Renal cortex interstitium (tissue), 11 donors: ENCODE results near the gene HAND2. TPM values are rescaled to one million over a fixed set of nuclear protein-coding genes. Genes with fewer than 3 reads are reported as not detected.

Experiments
- DNase-seq, 11 donors: peaks; one replicate each; pipeline ENCODE4 v3.0.0-alpha.2; 2013; ENCODE audit warnings: low read depth in 9 of 11, low spot score in 4 of 11; ENCODE audit errors: extremely low read depth in 1 of 11
- polyA plus RNA-seq, 3 donors: library from polyadenylated mRNA; unstranded; fragments of 120-200 nt; gene quantifications; one replicate each; pipeline ENCODE4 v1.2.1, GENCODE V29; 2013; ENCODE audit not compliant: insufficient read length in 3 of 3

The HAND2 gene
- polyA plus RNA-seq, 3 donors = not detected

DNA sequence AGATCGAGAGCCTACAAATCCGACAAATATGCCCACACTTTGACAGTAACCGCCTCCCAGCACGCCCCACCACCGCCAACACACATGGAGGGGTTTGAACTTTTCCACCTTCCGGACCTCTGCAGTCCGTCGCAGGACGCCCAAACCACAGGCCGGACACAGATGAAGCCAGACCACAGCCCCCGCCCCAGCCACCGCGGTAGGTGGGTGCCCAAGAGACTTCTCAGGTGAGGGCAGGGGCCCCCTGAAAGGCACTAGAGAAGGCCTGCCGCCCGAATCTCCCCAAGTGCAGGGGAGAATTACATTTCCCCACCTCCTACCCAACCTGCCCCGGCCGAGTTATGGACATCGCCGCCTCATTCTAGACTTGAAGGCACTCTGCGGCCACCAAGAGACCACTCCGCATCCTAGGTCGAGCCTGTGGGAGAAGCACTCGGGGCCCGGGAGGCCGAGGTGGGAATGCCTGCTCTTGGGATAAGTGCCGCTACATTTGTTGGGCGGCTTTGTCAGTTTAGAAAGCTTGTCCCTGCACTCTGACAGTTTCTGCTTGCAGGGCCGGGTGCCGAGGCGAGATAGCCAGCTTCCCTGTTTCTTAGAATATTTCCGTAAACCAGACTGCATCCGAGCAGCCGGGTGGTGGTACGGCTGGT is 21.5 kb downstream of the HAND2 start:
- DNase-seq = no peak

DNA sequence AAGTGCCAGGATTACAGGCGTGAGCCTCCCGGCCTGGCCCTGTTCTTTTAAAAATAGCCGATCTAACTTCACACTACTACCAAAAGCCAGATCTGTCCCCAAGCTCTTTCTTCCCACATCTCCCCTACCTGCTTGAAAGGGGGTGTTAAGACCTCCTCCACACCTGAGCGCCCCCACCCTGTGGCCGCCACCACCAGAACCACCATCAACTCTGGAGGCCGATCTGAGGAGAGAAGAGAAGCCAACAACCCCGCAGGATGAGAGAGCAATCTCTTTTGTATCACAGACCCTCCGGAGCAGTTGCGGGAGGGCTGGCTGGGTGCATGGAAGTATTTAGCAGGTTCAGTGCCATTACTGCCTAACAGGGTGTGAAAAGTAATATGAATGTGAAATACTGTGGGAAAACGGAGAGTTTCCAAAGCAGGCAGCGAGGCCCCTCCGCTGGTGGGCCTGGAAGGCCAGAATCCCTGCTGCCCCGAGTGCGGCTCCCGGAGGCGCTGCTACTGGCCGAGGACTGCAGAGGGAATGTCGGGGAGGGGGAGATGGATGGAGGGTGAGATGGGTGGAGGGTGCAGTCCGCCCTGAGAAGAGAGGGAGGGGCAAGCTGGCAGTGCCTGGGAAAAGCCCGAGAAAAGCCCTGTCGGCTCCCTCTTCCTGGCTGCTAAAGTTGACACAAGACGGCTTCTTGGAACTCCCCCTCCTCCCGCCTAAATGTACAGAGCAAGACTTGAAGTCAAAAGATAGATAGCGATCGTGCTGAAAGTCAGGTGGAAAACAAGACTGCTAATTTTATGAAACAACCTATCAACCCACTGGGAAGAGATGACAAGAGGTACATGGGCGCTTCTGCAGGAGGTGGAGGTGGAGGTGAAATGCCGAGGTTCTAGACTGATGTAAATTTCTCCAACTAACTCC is 22.3 kb downstream of the HAND2 start:
- DNase-seq = no peak

DNA sequence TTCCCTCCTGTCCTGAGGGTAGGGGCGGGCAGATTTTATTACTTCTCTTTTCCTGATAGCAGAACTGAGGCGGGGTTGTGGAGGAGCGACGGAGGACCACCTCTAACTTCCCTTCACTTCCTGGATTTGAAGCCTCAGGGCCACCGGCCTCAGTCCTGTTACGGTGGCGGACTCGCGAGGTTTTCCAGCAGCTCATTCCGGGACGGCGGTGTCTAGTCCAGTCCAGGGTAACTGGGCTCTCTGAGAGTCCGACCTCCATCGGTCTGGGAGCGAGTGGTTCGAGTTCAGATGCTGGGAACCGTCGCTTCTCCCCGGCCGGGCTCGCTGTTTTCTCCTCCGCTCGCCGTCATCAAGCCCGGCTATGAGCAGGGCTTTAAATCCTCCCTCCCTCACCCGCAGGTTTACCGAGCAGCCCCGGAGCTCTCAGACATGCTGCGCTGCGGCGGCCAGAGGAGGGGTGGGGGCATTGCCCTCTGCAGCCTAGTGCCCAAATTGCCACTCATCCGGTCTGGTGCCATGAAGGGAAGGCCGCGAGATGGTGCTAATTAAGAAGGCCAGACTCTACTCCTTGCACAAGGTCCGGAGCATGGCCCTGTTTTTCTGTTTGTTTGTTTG is 23.3 kb downstream of the HAND2 start:
- no peak for DNase-seq

DNA sequence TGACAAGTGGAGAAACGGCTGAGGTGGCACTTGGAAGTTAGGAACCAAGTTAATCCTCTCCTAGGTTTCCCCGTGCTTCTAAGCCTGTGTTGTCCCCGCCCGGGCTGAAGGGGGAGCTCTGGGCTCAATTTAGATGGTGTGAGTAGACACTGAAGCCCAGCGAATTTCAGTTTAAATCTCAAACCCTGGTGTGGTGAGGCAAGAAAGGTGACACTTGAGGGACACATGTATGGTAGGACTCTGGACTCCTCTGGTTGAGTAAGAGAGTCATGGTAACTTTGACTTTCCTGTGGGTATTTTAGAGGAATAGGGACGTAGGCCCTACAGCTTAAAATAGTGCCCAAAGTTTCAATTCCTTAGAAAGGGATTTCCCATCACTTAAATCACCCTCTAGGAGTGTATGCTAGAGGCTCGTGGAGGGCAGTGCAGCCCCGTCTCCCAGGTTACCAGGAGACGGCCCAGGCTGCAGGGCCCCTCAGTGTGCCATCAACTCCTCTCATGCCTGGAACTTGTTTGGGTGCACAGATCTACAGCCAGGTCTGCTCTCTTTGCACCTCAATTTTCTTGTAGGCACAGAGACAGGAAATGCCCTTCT is 24.0 kb downstream of the HAND2 start:
- DNase-seq = no peak

DNA sequence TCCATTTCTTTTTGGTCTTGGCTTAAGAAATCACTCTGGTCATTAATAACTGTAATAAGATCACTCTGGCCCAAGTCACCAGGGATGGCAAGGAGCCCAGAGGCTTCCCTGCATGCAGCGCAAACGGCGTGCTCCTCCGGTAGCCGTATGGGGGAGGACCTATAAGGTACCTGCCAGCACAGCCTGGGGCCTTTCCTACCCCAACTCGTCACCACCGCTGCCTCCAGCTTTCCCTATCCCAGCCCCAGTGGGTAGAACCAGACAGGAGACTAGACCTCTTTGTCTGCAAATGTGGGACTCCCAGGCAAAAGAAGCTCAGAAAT is 25.9 kb downstream of the HAND2 start:
- no peak for DNase-seq

DNA sequence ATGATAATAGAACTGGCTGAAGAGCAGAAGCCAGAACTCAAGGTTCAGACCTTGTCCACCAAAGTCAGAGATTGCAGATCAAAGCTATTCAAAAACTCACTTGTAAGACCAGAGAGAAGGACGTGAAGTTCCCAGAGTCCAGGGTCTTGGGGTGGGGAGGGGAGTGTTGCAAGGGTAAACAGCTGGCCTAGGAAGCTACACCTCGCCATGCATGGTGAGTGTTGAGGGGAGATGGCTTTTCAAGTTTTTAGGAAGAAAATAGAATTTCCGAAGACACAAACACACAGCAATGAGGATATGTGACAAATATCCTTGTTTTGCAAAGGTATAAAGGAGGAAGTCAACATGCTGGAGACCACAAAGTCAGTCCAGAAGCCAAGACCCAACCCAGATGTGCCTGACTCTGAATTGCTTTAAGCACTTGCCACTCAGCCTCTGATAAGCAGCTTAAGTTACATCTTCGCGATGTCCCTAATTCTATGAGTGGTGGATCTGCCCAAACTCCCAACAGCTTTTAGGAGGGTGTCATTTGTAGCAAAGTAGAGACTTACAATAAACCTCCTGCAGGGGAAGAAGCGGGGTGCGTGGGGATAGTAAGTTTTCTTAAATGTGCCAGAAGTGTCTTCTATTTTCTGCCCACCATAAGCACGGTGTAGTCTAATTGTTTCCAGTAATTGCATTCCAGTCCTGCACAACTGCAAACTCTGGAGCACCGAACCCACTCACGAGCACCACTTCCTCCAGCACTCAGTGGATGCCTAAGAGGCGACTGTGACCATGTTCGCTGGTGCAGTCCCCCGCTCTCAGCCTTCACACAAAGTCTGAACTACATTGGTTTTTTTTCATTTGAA is 26.5 kb downstream of the HAND2 start:
- DNase-seq = no peak

DNA sequence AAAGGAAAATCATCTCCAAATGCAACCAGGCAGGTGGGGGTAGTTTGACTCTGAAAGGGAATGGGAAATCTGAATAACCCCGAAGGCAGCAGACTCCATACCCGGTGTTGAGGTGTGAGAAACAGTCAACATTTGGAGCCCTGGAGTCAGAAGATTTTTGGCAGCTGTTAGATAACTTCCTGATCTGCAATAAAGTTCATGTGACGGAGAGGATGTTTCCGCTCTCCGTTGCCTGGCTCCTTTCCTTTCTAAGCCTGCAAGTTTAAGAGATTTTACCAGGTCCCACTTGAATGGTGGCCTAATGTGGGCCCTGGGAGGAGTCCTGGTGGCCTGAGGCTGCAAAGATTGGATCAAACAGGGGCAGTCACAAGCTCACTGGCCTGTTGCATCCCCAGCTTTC is 27.7 kb downstream of the HAND2 start:
- no peak for DNase-seq

DNA sequence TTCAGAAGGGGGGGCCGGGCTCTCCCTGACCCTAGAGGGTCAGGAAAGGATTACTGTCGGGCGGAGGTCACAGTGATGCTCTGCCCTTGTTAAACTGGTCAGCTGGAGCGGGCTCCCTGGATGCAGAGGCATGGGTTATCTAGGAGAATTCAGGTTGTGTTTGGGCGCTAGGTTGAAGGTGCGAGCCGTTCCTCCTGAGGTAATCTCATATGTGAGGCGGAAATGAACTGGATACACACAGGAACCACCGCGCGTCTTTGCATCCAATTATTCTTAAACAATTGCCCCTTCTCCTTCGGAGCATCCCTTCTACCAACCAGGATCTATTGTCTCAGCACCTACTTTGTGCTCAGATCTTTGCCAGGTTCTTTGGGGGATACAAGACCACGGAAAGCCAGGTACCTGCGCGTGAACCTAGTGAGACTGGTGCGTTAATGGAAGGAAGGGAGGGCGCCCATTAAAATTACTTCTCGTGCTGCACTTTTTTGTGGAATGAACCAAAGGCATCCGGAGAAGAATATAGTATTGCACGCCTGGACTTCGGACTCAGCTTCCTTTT is 28.4 kb downstream of the HAND2 start:
- no peak for DNase-seq

DNA sequence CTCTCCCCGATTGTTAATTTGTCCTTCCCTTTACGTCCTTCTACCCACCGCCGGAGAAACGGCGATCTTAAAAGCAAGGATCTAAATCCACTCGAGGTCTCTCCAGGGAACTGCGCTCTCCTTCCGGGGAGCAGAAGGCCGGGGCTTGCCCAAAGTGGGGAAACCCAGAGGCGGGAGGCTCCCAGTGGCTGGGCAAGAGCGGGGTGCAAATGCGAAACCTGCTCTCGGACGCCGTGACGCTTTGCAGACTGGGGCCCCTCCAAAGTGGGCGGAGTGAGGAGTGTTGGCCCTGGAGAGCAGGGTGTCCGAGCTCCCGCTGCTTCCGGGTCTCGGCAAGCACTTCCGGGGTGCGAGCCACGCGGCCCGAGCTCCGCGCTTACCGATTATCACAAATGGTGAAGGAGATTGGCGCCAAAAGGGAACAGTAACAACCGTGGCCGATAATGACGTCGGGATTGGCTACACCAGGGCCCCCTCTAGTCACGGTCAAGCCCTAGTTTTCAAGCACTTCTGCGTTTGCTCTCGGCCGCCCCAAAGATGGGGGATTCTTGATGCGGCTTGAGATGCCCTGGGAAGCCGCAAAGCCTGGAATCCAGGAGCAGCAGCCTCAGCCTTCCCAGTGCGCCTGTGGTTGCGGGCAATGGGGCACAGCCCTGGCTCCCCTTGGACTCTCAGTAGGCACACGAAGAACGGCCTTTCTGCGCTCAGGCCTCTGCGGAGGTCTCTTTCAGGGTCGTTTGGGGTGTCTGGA is 29.0 kb downstream of the HAND2 start:
- no peak for DNase-seq

DNA sequence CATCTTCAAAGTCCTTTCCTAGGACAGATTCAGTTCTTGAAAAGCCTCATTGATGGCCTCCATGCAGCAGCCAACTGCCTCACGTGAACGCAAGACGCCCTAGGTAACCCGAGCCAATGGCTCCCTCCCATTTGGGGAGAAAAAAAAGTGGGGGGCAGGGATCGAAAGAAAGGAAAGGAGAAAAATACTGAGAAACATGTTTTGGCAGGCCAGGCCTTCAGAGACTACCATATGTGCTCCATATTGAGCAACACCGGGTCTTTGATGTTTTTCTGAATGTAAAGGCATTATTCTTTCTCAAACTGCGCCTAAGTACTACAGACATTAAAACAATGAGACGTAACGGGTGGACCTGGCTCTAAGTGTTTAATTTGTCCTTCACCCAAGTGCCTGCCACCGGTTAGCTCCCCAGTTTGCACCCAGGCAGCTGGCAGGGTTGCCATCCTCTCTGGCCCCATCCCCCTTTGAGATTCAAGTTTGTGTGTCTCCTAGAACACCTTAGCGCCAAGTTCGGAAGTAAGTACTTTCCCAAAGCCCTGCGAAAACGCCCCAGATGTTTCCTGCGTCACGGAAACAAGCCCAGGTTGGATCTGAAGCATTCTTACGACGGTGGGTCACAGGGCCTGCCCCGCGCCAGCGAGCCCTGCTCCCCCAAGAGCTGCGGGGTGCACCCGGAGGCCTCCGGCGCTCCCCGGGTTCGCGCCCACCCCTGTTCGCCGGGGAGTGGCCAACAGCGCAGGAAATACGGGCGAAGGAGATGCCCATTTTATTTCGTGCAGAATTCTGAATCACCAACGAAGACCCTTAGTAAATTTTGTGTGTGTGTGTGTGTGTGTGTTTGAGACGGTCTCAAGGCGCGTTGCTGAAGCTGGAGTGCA is 30.1 kb downstream of the HAND2 start:
- no peak for DNase-seq

DNA sequence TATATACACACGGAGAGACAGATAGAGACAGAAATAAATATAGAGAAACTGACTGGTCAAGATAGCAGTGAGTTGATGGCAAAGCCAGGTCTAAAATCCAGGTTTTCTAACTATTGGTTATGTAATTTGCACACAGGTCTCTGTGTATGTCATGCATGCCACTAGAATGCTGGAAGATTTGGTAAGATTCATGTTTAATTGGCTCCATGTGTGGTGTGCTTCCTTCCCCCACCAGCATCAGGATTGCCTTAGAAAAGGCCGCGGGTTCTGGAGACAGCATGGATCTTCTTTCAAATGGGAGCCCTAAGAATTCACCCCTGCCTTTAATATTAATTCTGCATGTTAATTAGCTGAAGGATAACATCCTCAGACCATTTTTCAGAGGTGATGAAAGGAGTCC is 31.3 kb downstream of the HAND2 start:
- DNase-seq = no peak

DNA sequence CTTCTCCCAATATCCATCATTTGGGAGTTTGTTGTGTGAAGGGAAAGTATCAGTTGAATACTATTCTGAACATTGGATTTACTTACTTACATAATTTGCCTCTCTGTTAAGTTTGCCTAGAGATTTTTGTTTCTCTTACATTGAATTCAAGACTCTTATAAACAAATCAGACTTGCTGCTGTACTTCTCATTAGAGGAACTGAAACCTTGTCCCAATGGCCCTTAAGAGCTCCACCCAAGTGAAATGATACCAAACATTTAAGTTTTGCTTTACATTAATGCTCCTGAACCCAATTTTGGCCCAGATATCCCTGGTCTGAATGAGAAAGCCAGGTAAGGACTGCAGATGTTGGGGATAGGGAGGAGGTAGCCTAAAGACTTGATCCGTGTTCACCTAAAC is 32.0 kb downstream of the HAND2 start:
- DNase-seq = no peak

DNA sequence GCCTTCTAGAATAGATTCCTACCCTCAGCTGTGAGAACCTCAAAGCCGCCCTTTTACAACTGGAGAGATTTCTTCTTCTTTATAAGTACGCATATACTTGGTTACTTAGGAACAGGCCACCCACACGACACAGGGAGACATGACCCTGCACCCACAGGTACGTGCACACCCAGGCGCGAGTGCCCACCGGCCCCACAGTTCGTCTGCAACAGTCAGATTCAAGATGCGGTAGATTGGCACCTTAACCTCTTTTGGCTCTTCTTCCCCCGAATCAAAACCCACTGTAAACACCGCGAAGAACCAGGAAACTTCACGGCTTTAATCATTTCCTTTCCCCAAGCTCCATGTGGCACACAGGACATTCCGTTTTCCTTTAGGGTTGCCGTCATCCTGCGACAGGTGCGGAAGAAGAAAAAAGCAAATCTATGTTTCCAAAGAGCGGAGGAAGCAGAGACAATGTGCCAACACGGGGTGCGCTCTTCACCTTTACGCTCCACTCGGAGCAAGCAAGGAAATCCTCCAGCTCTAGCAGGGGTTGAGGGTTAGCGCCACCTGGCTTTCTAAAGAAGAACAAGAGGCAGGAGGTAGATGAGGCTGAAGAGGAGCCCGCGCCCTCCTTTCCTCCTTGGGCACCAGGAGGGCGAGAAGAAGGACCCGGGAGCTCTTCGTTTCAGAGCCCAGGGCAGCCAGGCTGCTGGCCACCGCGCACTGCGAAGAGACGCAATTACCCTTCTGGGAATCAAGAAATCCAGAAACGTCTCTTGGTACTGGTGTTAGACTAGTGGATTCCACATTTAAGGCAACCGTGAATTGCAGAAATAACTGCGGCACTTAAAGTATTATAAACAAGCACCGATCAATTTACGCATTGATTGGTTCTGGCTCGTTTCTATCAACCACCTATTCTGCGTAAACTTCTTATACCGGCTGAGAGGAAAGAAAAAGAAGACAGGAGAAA is 35.7 kb downstream of the HAND2 start:
- peak in 4 of 11 donors; percentile 48 to 66 (median 57) for DNase-seq

DNA sequence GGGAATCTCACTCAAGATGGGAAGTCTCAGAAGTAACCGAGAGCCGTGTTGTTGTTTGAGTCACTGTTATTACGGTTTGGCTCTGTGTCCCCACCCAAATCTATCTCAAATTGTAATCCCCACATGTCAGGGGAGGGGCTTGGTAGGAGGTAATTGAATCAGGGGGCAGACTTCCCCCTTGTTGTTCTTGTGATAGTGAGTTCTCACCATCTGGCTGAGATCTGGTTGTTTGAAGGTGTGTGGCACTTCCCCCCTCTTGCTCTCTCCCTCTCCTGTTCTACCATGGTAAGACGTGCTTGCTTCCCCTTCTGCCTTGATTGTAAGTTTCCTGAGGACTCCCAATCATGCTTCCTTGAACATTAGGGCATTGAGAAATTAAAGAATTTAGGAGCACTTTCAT is 37.0 kb downstream of the HAND2 start:
- DNase-seq = no peak

DNA sequence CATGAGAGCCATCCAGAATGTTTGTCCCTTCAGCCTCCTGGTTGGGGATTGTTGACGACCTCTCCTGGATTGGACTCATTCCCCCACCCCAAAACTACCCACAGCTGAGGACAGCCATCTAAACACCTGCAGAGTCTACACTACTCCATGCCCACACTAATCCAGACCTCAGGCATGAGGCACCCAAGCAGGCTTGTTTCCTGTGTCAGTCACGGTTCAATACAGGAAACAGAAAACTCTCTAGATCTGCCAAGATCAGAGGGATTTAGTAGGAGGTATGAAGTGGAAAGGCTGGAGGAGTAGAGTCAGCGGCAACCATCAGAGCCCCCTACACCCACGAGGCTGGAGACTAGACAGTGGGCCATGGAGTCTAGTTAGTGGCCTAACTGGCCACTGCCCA is 37.7 kb downstream of the HAND2 start:
- DNase-seq = no peak
